Neural progenitor cell (in vitro differentiated cells): Measurements from ENCODE around the gene BNIP1. TPM values are rescaled to one million over a fixed set of nuclear protein-coding genes. Genes with fewer than 3 reads are reported as not detected.

ENCODE experiments used
- DNase-seq: peaks from one replicate; pipeline ENCODE4 v3.0.0-alpha.2; 2016; ENCODE audit warnings: low spot score
- H2AFZ ChIP-seq: fragments of 200-600 bp; sonication (generic); replicated peaks from 2 replicates; pipeline ENCODE4 v1.6.1; 2016; ENCODE audit warnings: antibody characterized with exemption
- H3F3A ChIP-seq: fragments of 200-600 bp; sonication (generic); 2 replicates; pipeline ENCODE4 v1.6.1; 2016; ENCODE audit warnings: antibody characterized with exemption, low read depth
- H3K27ac ChIP-seq: fragments of 200-600 bp; sonication (generic); 2 replicates; pipeline ENCODE4 v1.5.1; 2016; ENCODE audit warnings: mild to moderate bottlenecking
- H3K27me3 ChIP-seq: fragments of 200-600 bp; sonication (generic); 2 replicates; pipeline ENCODE4 v1.6.1; 2016; ENCODE audit warnings: mild to moderate bottlenecking, moderate library complexity
- H3K36me3 ChIP-seq: fragments of 200-600 bp; sonication (generic); 2 replicates; pipeline ENCODE4 v1.5.1; 2016
- H3K4me1 ChIP-seq: fragments of 200-600 bp; sonication (generic); 2 replicates; pipeline ENCODE4 v1.6.1; 2016; ENCODE audit warnings: mixed run types
- H3K4me2 ChIP-seq: fragments of 200-600 bp; sonication (generic); 2 replicates; pipeline ENCODE4 v1.6.1; 2016
- H3K4me3 ChIP-seq: fragments of 200-600 bp; sonication (generic); 2 replicates; pipeline ENCODE4 v1.5.1; 2016
- H3K79me2 ChIP-seq: fragments of 200-600 bp; sonication (generic); 2 replicates; pipeline ENCODE4 v1.6.1; 2016; ENCODE audit warnings: low read depth
- H3K9ac ChIP-seq: fragments of 200-600 bp; sonication (generic); 2 replicates; pipeline ENCODE4 v1.6.1; 2016
- H3K9me3 ChIP-seq: fragments of 200-600 bp; sonication (generic); 2 replicates; pipeline ENCODE4 v1.5.1; 2016; ENCODE audit warnings: low read depth
- H4K20me1 ChIP-seq: fragments of 200-600 bp; sonication (generic); 2 replicates; pipeline ENCODE4 v1.6.1; 2016; ENCODE audit warnings: low read depth
- H3K27ac Mint-ChIP-seq: 3 replicates; pipeline ENCODE4 v1.8.0; 2021; ENCODE audit warnings: mixed read lengths
- H3K27me3 Mint-ChIP-seq: 2 replicates; pipeline ENCODE4 v1.8.0; 2022; ENCODE audit warnings: low read depth, mild to moderate bottlenecking, inconsistent platforms, moderate library complexity, mixed read lengths; ENCODE audit not compliant: insufficient read depth
- H3K36me3 Mint-ChIP-seq: 3 replicates; pipeline ENCODE4 v1.8.0; 2021; ENCODE audit warnings: mixed read lengths
- H3K4me1 Mint-ChIP-seq: 3 replicates; pipeline ENCODE4 v1.8.0; 2021; ENCODE audit warnings: mixed read lengths
- H3K4me3 Mint-ChIP-seq: 3 replicates; pipeline ENCODE4 v1.8.0; 2021; ENCODE audit warnings: mild to moderate bottlenecking, moderate library complexity, mixed read lengths
- H3K9me3 Mint-ChIP-seq: 3 replicates; pipeline ENCODE4 v1.8.0; 2020; ENCODE audit warnings: mixed read lengths
- CTCF ChIP-seq: fragments of 200-600 bp; sonication (generic); IDR thresholded peaks from 2 replicates; pipeline ENCODE4 v1.5.1; 2017; ENCODE audit warnings: antibody characterized with exemption, mild to moderate bottlenecking
- EZH2 ChIP-seq: fragments of 200-600 bp; sonication (generic); IDR thresholded peaks from 2 replicates; pipeline ENCODE4 v1.6.1; 2017; ENCODE audit warnings: antibody characterized with exemption, mild to moderate bottlenecking, moderate library complexity
- EZH2phosphoT487 ChIP-seq: fragments of 200-600 bp; sonication (generic); IDR thresholded peaks from 2 replicates; pipeline ENCODE4 v1.6.1; 2017; ENCODE audit warnings: antibody characterized with exemption
- total RNA-seq: library from RNA; depleted of rRNA; stranded (reverse); fragments of >200 nt; gene quantifications from 2 replicates; pipeline ENCODE4 v1.2.3, GENCODE V29; 2015; ENCODE audit warnings: low replicate concordance

Gene BNIP1
- total RNA-seq, 1 donor from 2014 or later = 15.0 TPM

DNA sequence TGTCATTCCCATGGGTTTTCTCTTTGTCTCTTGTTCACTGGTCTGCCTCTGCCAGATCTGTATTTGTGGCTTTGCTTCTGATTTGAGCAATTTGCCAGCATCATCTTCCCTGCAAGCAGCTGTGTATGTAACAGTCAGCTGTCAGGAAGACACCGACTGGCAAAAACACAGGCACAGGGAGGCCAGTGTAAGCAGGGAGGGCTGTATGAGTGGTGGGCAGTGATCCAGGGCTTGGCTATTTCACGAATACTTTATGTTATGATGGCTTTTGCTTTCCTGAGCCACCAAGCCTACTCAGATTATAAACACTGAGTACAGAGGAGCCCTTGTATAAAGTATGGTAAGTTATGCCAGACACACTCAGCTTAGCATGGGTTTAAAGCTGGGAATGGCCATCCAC is 11.6 kb downstream of the BNIP1 start:
- TF ChIP-seq EZH2 (no peak), EZH2phosphoT487 (no peak), CTCF (no peak)
- H3K9me3 ChIP-seq = no peaks in the 10 kb centered on the region

GRCh38 chr5:173158366-173158765 is 14.0 kb downstream of the BNIP1 start:
- H3K9ac ChIP-seq = no peak overlapping the region
- no peaks in the 10 kb centered on the region for H3F3A ChIP-seq
- no peak for DNase-seq
- no peak overlapping the region for H3K27ac Mint-ChIP-seq
- no peak for TF ChIP-seq EZH2phosphoT487
- TF ChIP-seq EZH2 = no peak
- TF ChIP-seq CTCF = no peak
- H3K4me1 Mint-ChIP-seq = no peaks in the 10 kb centered on the region
- no peaks in the 10 kb centered on the region for H3K36me3 ChIP-seq
- H3K27me3 Mint-ChIP-seq = no peaks in the 10 kb centered on the region
- H4K20me1 ChIP-seq = no peaks in the 10 kb centered on the region
- no peak overlapping the region for H3K27ac ChIP-seq
- H3K79me2 ChIP-seq = no peaks in the 10 kb centered on the region
- H3K4me1 ChIP-seq = no peaks in the 10 kb centered on the region
- H3K27me3 ChIP-seq = no peaks in the 10 kb centered on the region
- no peaks in the 10 kb centered on the region for H3K9me3 ChIP-seq
- no peak overlapping the region for H3K4me3 Mint-ChIP-seq
- no peak overlapping the region for H3K4me3 ChIP-seq
- no peaks in the 10 kb centered on the region for H3K9me3 Mint-ChIP-seq
- H3K36me3 Mint-ChIP-seq = peaks cover 8% of the 10 kb centered on the region
- H2AFZ ChIP-seq = no peak overlapping the region
- no peak overlapping the region for H3K4me2 ChIP-seq

More for the DNA sequence above, 11.6 kb downstream of the BNIP1 start:
- Mint-ChIP-seq H3K9me3 (no peaks in the 10 kb centered on the region), H3K36me3 (peaks cover 5% of the 10 kb centered on the region), H3K4me1 (no peaks in the 10 kb centered on the region), H3K4me3 (no peak overlapping the region), H3K27me3 (no peaks in the 10 kb centered on the region), H3K27ac (no peak overlapping the region)
- Histone ChIP-seq H2AFZ (no peak overlapping the region), H3K4me2 (no peak overlapping the region), H3K79me2 (no peaks in the 10 kb centered on the region), H3K36me3 (no peaks in the 10 kb centered on the region), H3K27ac (no peak overlapping the region), H3F3A (no peaks in the 10 kb centered on the region), H3K27me3 (no peaks in the 10 kb centered on the region), H3K4me1 (no peaks in the 10 kb centered on the region), H4K20me1 (no peaks in the 10 kb centered on the region), H3K4me3 (no peak overlapping the region), H3K9ac (no peak overlapping the region)
- no peak for DNase-seq

- TF ChIP-seq CTCF (no peak), EZH2 (no peak), EZH2phosphoT487 (no peak)
- Mint-ChIP-seq H3K36me3 (peaks cover 4% of the 10 kb centered on the region), H3K27ac (no peak overlapping the region), H3K9me3 (no peaks in the 10 kb centered on the region), H3K4me1 (no peaks in the 10 kb centered on the region), H3K27me3 (no peaks in the 10 kb centered on the region), H3K4me3 (no peak overlapping the region)
- Histone ChIP-seq H3K27ac (no peak overlapping the region), H3K27me3 (no peaks in the 10 kb centered on the region), H4K20me1 (no peaks in the 10 kb centered on the region), H3K79me2 (no peaks in the 10 kb centered on the region), H3K4me1 (no peaks in the 10 kb centered on the region), H3K9ac (no peak overlapping the region), H3F3A (no peaks in the 10 kb centered on the region), H3K36me3 (no peaks in the 10 kb centered on the region), H2AFZ (no peak overlapping the region), H3K4me2 (no peak overlapping the region), H3K4me3 (no peak overlapping the region), H3K9me3 (no peaks in the 10 kb centered on the region)
- DNase-seq = no peak
Measured at GRCh38 chr5:173159256-173159655, 14.9 kb downstream of the BNIP1 start.
